Right kidney (tissue), 1 donor: ENCODE data around the gene VEZF1.
"Not testable (repeated sequence)": the region's sequence is repeated elsewhere in the genome, so short reads cannot be mapped to it uniquely, and the experiment has no call there.

ENCODE experiments used
- DNase-seq: peaks from one replicate; pipeline ENCODE4 v3.0.0-alpha.2; 2016

VEZF1 gene

GRCh38 chr17:57976594-57976993 lies 11.5 kb downstream of the VEZF1 start:
- DNase-seq, result no peak

- DNase-seq, result no peak
These were observed 13.0 kb downstream of the VEZF1 start for GRCh38 chr17:57975044-57975443.

- not testable (repeated sequence) for DNase-seq
These were observed 13.8 kb downstream of the VEZF1 start for GRCh38 chr17:57974053-57974824.

DNA sequence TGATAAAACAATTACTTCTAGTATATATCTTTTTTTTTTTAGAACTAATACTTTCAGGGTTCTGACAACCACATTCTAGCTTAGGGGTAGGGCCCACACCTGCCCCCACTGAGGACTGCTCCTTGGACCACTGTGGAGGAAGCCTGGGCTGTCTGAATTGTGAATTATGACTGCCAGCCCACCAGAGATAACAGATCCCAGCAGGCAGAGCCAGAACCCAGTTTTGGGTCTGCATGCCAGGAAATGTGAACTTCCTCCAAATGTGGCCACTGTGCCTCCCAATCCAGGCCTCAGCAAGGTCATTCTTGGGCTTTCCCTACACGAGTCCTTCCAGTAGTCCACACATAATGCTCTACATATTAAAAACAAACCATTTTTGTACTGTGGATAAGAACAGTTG lies 15.9 kb downstream of the VEZF1 start:
- DNase-seq, result no peak

- no peak for DNase-seq
These were observed 16.5 kb downstream of the VEZF1 start for GRCh38 chr17:57971572-57971971.

GRCh38 chr17:57970710-57971109 lies 17.3 kb downstream of the VEZF1 start:
- DNase-seq, result no peak

DNA sequence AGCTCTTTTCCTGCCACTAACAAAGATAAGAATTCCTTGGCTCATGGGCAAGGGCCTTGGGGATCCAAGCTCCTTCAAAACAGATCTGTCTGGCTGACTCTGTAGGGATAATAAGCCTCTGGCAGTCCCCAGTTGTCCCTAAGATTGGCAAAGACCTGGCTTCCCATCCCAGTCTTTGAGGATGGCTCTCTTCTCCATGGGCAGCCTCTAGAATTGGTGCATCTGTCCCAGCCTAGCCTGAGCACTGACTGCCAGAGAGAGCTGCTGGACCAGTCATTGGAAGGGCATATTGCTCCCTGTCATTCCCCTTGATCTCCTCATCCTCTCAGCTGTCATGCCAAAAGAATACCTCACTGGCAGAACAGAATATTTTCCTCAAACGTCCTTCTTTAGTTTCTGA lies 19.6 kb downstream of the VEZF1 start:
- DNase-seq, result no peak

GRCh38 chr17:57966875-57967274 lies 21.2 kb downstream of the VEZF1 start:
- no peak for DNase-seq

DNA sequence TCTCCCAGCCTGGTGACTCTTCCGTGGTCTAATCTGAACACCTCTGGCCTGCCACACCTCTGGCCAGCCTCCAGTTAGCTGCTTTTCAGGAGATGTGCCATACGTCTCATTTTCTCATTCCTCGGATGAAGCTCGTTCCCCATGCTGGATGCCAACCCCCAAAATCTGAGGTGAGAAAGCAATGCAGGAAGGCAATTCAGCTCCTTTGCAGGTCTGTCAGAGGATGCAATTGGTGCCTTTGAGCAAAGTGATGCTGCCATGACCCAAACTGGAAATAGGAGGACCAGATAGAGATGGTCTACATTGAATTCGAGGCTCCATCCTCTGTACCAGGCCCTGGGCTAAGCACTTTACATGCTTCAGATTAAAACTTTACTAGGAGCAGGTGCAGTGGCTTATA lies 21.8 kb downstream of the VEZF1 start:
- DNase-seq, result no peak

DNA sequence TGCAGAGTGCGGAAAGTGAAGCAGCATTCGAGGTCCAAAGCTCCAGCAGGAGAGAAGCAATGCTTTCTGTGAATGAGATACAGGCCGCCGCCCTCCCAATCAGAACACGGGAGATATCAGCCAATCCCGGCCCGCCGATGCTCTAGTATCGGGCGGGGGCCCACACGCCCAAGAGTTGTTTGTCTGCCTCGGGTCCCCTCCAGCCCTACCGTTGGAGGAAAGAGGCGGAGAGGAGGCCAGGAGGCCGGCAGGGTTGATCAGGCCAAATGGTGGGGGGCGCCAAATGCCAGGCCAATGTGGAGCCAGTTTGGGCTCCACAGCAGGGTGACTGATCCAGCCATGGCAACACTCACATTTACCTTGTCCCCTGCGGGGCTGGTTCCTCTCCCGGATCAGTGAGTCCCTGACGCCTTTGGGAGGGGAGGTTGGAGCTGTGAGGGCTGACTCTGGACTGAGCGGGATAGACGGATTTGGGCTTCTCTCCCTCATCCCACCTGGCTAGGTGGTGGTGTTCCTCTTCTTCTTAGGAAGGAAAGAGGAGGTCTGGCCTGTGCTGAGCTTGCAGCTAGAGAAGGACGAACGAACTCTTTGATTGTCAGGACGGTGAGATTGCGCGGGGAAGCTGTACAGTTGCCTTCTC lies 22.4 kb downstream of the VEZF1 start:
- no peak for DNase-seq

- DNase-seq, result no peak
These were observed 24.9 kb downstream of the VEZF1 start for GRCh38 chr17:57963149-57963511.

DNA sequence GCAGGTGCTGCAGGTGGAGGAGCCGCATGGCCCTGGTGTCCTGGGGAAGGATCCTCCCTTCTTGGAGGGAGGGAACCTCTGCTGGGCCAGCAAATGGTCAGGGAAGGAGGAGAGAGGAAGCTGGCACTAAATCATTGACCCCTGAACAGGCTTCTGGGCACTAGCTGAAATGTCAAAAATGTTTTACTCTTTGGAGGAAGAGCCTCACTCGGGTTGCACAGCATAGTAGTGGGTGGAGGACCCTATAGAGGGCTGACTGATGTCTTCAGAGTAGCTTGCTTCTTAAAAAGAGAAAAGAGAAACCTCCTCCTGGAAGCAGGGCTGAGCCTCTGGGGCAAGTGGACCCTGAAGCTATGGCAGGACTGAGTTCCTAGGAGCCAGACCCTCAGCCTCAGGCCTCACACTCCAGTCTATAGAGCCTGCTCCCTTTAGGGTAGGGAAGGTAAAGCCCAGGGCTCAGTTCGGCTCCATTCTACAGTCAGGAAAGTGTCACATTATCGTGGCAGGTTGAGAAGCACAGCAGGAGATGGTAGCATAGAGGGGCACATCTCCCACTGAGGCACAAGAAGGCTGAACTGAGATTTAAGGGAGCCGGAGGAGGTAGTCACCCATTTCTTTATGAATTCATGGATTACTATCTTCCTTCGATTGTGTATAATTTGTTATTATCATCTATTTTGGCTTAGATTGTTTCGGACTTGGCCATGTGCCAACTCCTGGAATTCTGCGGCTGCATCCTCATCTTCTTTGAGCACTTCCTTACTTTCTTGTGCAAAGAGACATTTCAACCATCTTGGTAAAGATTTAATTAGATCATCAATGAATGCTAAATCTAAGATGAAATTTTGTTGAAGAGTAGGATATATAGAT lies 25.5 kb downstream of the VEZF1 start:
- no peak for DNase-seq

GRCh38 chr17:57959929-57960328 lies 28.1 kb downstream of the VEZF1 start:
- DNase-seq, result no peak

GRCh38 chr17:57958391-57958790 lies 29.7 kb downstream of the VEZF1 start:
- DNase-seq, result not testable (repeated sequence)

- DNase-seq, result no peak
These were observed 30.2 kb downstream of the VEZF1 start for GRCh38 chr17:57957886-57958285.

DNA sequence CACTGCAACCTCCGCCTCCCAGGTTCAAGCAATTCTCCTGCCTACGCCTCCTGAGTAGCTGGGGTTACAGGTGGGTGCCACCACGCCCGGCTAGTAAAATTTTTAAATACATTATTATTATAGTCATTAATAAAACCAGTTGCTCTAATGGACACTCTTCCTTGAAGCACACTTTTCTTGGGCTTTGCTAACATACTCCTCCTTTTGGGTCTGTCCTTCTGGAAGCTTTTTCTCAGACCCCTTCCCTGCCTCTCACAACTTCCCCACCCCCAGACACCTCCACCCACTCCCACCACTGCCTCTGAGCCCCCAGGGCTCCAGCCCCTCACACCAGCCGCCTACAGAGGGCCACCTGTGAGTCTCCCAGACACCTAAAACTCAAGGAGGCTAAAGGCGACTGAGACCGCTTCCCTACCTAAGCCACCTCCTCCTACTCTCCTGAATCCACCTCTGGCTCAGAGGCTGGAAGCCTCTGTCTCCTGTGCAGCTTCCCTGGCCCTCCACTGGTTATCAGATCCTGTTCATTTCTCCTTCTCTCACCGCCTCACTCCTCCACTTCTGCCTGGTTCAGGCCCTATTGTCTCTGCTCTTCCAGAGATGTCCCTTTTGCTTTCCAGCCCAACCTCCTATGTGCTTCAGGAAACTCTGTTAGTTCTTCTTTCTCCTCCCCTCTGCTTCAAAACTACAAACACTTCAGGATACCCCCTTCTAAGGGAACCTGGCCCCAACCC lies 30.8 kb downstream of the VEZF1 start:
- no peak for DNase-seq

DNA sequence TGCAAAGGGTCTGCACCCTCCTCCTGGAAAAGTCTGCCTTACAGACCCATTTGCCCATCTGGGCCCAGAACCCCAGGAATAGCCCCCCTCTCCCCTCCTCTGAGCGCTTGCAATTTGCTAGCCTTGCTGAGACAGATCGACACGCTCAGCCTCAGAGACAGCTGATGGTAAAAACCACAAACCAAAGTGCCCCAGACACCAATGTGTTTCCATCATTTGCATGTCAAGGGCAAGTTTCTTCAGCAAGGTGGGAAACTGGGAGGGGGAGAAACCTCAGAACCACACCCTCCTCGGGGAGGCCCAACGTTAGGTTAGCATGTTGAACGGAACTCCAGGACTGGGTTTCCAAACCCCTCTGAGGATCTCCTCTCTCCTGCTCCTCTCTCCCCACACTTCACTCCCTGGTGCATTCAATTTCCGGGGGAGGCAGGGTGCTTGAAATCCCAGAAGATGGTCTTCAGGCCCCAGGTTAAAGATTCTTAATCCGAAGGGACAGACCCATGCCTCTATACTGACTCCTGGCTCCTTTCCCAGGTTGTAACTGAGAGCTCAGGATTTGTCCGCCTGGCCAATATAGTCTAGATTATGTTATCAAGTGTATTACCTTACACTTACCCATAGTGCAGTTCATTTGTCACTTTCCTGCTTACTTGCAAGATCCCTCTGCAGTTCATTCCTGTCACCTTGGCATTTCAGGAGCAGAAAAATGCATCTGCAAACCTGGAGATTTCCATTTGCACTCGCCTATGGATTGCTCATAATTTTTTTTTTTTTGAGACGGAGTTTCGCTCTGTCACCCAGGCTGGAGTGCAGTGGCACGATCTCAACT lies 31.5 kb downstream of the VEZF1 start:
- DNase-seq, result no peak

- peak; percentile 73 for DNase-seq
These were observed 32.7 kb downstream of the VEZF1 start, which contains the start of gene CUEDC1 for GRCh38 chr17:57955183-57955931. CUEDC1 (minus strand) TSS chr17:57955412; CDS start chr17:57885564, 69,848 bp downstream.

DNA sequence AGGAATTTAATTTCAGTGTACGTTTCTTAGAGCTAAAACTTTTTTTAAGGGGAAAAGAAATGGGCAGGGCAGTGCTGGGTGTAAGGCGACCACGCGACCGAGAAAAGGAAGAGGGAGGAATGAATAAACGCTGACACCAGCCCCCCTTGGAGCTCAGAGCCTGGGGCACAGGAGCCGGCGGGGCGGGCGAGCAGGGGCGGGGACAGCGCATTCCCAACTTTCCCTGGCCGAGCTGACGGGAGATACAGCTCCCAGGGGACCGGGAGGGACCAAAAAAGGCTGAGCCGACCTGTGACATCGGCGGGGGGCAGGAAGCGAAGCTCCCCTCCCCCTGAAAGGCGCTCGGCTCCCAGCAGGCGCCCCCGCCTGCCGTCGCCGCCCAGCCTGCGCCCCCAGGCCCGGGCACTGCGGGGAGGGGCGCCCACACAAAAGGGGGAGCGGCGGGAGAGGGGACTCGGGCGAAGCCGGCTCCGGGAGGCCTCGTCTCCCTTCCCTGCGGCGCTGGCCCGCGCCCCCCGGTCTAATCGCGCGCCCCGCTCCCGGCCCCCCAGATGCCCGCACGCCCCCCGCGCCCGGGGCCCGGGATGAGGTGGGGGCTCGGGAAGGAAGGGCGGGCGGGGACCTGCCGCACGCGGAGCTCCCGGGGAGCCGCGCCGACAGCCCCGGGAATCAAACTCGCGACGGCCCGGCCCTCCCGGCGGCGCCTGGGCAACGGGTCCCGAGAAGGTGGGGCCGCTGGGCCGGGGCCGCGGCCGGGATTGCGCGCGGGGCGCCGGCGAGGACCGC lies 33.5 kb downstream of the VEZF1 start:
- DNase-seq, result peak; percentile 81
